ENCODE measurements around the gene AHCYL1. TPM values are rescaled to one million over a fixed set of nuclear protein-coding genes. Genes with fewer than 3 reads are reported as not detected.

The AHCYL1 gene
- total RNA-seq, 2 donors from 2014 or later, result 37.4 to 69.3 TPM

DNA sequence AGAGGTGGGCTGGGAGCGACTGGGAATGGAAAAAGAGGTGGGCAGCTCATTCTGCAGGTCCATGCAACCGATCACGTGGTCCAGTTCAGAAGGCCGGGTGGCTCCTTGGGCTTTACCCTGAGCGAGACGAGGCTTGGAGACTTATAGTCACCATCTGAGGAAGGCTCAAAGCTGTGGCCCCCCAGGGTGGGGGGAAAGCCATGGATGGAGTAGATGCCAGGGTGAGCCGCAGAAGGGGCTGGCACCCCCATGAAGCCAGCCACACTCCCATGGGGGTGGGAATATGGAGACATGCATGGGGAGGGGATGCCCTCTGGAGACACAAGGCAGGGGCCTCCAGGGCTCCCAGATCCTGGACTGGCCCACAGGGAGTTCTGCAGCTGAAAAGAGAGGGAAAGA lies 76.1 kb downstream of the AHCYL1 start:
- ATAC-seq (ENCODE audit: insufficient number of reproducible peaks, low FRiP score, low read depth) (no peak), DNase-seq (ENCODE audit: low spot score) (no peak)
- Histone ChIP-seq H3K27me3 (replicated peaks; ENCODE audit: insufficient read depth) (no peaks in the 10 kb centered on the region), H3K9me3 (no peaks in the 10 kb centered on the region), H3K36me3 (peaks cover 15% of the 10 kb centered on the region), H3K4me1 (ENCODE audit: control insufficient read depth in 1 of 2, low read depth in 2 of 2) (no peaks in the 10 kb centered on the region), H3K4me3 (no peak overlapping the region), H3K27ac (no peak overlapping the region)
- TF ChIP-seq, protein P1, sequence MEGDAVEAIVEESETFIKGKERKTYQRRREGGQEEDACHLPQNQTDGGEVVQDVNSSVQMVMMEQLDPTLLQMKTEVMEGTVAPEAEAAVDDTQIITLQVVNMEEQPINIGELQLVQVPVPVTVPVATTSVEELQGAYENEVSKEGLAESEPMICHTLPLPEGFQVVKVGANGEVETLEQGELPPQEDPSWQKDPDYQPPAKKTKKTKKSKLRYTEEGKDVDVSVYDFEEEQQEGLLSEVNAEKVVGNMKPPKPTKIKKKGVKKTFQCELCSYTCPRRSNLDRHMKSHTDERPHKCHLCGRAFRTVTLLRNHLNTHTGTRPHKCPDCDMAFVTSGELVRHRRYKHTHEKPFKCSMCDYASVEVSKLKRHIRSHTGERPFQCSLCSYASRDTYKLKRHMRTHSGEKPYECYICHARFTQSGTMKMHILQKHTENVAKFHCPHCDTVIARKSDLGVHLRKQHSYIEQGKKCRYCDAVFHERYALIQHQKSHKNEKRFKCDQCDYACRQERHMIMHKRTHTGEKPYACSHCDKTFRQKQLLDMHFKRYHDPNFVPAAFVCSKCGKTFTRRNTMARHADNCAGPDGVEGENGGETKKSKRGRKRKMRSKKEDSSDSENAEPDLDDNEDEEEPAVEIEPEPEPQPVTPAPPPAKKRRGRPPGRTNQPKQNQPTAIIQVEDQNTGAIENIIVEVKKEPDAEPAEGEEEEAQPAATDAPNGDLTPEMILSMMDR (IDR thresholded peaks at IDR 0.05), result no peak

DNA sequence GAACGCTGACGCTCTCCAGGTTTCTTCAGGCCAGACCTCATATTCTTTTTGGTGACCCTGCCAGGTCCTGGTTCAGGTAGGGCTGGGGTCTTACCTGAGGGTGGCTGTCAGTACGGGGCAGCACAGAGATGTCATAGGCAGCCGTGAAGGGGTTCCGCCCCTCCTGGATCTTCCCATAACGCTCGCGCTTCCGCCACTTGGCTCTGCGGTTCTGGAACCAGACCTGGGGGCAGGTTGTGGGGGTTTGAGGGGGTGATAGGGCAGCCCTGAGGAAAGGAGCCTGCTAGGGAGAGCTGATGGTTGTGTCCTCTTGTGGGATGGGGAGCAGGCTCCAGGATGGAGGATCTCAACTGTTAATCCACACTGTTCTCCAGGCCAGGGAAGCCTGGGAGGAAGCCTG lies 76.8 kb downstream of the AHCYL1 start:
- Histone ChIP-seq H3K4me1 (ENCODE audit: control insufficient read depth in 1 of 2, low read depth in 2 of 2) (no peaks in the 10 kb centered on the region), H3K36me3 (peaks cover 8% of the 10 kb centered on the region)
- no peak for ATAC-seq (ENCODE audit: insufficient number of reproducible peaks, low FRiP score, low read depth)

DNA sequence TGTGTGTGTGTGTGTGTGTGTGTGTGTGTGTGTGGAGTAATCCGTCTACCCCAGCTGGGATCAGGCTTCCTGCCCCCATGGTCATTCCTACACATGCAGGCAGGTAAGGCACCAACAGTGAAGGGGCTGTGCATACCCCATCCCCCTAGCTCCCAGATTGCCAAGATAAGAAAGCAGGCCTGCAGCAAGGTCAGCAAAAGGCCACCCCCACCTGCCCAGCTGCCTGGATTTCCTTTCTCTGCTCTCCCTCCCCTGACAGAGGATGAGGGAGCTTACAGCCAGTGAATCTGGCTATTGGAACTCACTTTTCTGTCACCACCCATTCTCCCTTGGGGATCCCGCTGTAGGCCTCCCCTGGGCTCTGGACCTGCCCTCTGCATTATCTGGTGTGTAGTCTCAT lies 78.0 kb downstream of the AHCYL1 start:
- TF ChIP-seq, protein P1 (IDR thresholded peaks at IDR 0.05), result no peak

More for the DNA sequence above, 76.8 kb downstream of the AHCYL1 start:
- H3K27me3 ChIP-seq (replicated peaks; ENCODE audit: insufficient read depth), result no peaks in the 10 kb centered on the region
- no peaks in the 10 kb centered on the region for H3K9me3 ChIP-seq
- no peak overlapping the region for H3K27ac ChIP-seq
- no peak for DNase-seq (ENCODE audit: low spot score)
- TF ChIP-seq, protein P1 (IDR thresholded peaks at IDR 0.05), result no peak
- no peak overlapping the region for H3K4me3 ChIP-seq

DNA sequence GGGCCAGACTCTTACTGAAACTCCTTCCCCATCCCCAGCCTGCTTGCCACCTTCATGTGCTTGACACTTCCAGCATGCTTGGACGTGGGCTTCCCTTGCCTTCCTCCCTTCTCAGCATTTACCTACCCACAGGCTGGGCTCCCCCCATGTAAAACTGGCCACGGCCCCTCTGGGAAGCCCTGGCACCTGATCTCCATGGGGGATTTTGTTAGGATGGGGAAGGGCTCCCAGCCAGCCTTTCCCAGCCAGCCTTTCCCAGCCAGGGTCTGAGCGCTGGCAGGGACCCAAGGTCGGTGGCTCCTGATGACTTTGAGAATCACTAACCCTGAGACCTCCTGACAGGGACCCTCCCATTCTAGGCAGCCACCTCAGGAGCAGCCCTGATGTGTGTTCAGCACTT lies 79.2 kb downstream of the AHCYL1 start:
- TF ChIP-seq, protein P1 (IDR thresholded peaks at IDR 0.05), result no peak
- H3K27me3 ChIP-seq (replicated peaks; ENCODE audit: insufficient read depth), result peaks cover 11% of the 10 kb centered on the region
- DNase-seq (ENCODE audit: low spot score) (no peak), ATAC-seq (ENCODE audit: insufficient number of reproducible peaks, low FRiP score, low read depth) (no peak)
- peaks cover 0 to 5% of the 10 kb centered on the region in 2 donors for H3K4me1 ChIP-seq (ENCODE audit: control insufficient read depth in 1 of 2, low read depth in 2 of 2)
- no peaks in the 10 kb centered on the region for H3K9me3 ChIP-seq
- no peak overlapping the region for H3K27ac ChIP-seq
- H3K36me3 ChIP-seq, result no peaks in the 10 kb centered on the region
- H3K4me3 ChIP-seq, result no peak overlapping the region

More for the DNA sequence above, 78.0 kb downstream of the AHCYL1 start:
- DNase-seq (ENCODE audit: low spot score) (no peak), ATAC-seq (ENCODE audit: insufficient number of reproducible peaks, low FRiP score, low read depth) (no peak)
- Histone ChIP-seq H3K9me3 (no peaks in the 10 kb centered on the region), H3K36me3 (no peaks in the 10 kb centered on the region), H3K4me1 (ENCODE audit: control insufficient read depth in 1 of 2, low read depth in 2 of 2) (no peaks in the 10 kb centered on the region), H3K4me3 (no peak overlapping the region), H3K27me3 (replicated peaks; ENCODE audit: insufficient read depth) (no peaks in the 10 kb centered on the region), H3K27ac (no peak overlapping the region)

DNA sequence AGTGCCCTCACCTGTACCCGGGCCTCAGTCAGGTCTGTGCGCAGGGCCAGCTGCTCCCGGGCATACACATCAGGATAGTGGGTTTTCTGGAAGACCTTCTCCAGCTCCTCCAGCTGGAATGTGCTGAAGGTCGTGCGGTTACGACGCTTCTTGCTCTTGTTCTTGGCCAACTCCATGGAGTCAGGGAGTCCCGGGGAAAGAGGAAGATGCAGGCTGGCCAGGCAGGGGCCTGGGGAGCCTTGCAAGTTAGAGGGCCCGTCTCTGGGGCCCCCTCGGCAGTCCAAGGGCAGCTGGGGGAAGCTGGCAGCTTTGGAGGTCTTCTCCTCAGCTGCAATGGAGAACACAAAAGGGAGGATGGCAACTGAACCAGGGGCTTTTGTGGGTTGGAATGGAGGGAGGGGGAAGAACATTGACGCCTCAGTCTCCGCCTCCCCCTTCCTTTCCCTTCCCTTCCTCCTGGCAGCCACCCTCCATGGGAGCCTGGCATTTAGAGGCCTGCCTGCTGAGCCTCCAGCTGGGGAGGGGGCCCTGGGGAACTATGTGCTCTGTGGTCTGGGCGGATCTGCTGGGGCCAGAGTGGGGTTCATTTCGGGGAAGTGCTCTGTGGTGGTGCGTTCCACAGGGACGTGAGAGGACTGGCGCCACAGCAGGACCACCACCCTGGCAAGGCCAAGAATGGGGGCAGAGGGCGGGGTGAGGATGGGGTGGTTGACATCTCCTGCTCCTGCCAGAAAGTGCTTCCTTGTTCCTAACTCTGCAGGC lies 80.2 kb downstream of the AHCYL1 start:
- DNase-seq (ENCODE audit: low spot score) (no peak), ATAC-seq (ENCODE audit: insufficient number of reproducible peaks, low FRiP score, low read depth) (no peak)
- Histone ChIP-seq H3K36me3 (no peaks in the 10 kb centered on the region), H3K27me3 (replicated peaks; ENCODE audit: insufficient read depth) (peaks cover 21% of the 10 kb centered on the region), H3K9me3 (no peaks in the 10 kb centered on the region), H3K4me1 (ENCODE audit: control insufficient read depth in 1 of 2, low read depth in 2 of 2) (peaks cover 3 to 10% of the 10 kb centered on the region in 2 donors), H3K4me3 (no peak overlapping the region), H3K27ac (no peak overlapping the region)
- TF ChIP-seq, protein P1 (IDR thresholded peaks at IDR 0.05), result no peak
